Panc1 (cell line): ENCODE results near the gene RPL12.

Experiments used
- CTCF ChIP-seq: fragments of 450-650 bp; IDR thresholded peaks from 2 replicates; pipeline ENCODE4 v1.5.1; 2017; ENCODE audit warnings: mild to moderate bottlenecking
- POLR2AphosphoS5 ChIP-seq: IDR thresholded peaks from 2 replicates; pipeline ENCODE4 v1.6.1; 2012; ENCODE audit warnings: mild to moderate bottlenecking, low read depth, low read length, moderate library complexity

GRCh38 chr9:127404631-127405030 is 46.6 kb downstream of the RPL12 start:
- TF ChIP-seq CTCF (no peak), POLR2AphosphoS5 (no peak)
